GM12878 (cell line): ENCODE results near the gene ADA. TPM values are rescaled to one million over a fixed set of nuclear protein-coding genes. Genes with fewer than 3 reads are reported as not detected.
A peak's percentile ranks its signal among the peaks of the same experiment; 100 is the strongest.

ENCODE experiments used
- ATAC-seq: fragments of 200-7000 bp; cut with Tn5 transposase; 3 replicates; pipeline ENCODE4 v1.9.1; 2020; ENCODE audit warnings: mild to moderate bottlenecking, moderate library complexity
- BruUV-seq: library from RNA; stranded (reverse); fragments of 400-500 nt; replicated peaks from 2 replicates; lab custom pipeline; 2021; lab: Mats Ljungman, UMichigan
- CTCF ChIA-PET: fragments of 300-600 bp; sonication (Branson Sonifier 250); formaldehyde crosslinking; extraction: SDS; loops from one replicate; lab custom pipeline; 2021; ENCODE audit warnings: inconsistent platforms; lab: Yijun Ruan, JAX
- POLR2A ChIA-PET: fragments of 350-600 bp; formaldehyde crosslinking; extraction: SDS; loops from one replicate; lab custom pipeline; 2021; ENCODE audit warnings: inconsistent platforms; lab: Charles Lee
- RAD21 ChIA-PET: fragments of 300-600 bp; sonication (Branson Sonifier 250); formaldehyde crosslinking; loops from one replicate; lab custom pipeline; 2023; ENCODE audit warnings: antibody characterized with exemption; ENCODE audit not compliant: unreplicated experiment; lab: Charles Lee
- SMC1A ChIA-PET: fragments of 300-600 bp; sonication (Branson Sonifier 250); formaldehyde crosslinking; loops from one replicate; lab custom pipeline; 2023; ENCODE audit not compliant: unreplicated experiment, uncharacterized antibody; lab: Charles Lee
- DNase-seq: peaks from one replicate; pipeline ENCODE4 v3.0.0-alpha.2; 2011; ENCODE audit warnings: low read depth, low spot score
- FAIRE-seq: peaks from 3 replicates; lab custom pipeline; 2011; peaks lifted over from hg19 to GRCh38; lab: Jason Lieb, UNC
- H2AFZ ChIP-seq: 2 replicates; pipeline ENCODE4 v1.6.0; 2011; ENCODE audit warnings: low read depth, low read length, control low read depth; ENCODE audit not compliant: control insufficient read depth
- H3K27ac ChIP-seq: 2 replicates; pipeline ENCODE4 v1.5.1; 2011; ENCODE audit warnings: control low read depth; ENCODE audit not compliant: control insufficient read depth, insufficient read depth
- H3K27me3 ChIP-seq, 2 experiments: replicated peaks in 1 of 2; 2 replicates each; pipeline versions ENCODE4 v1.6.0 to v1.6.1; 2011; ENCODE audit warnings: low read length in 1 of 2; ENCODE audit not compliant: control insufficient read depth in 2 of 2, insufficient read depth in 2 of 2
- H3K36me3 ChIP-seq, 2 experiments: 2 replicates each; pipeline ENCODE4 v1.5.1; 2011; ENCODE audit warnings: low read length in 1 of 2; ENCODE audit not compliant: control insufficient read depth in 2 of 2, insufficient read depth in 2 of 2
- H3K4me1 ChIP-seq: 2 replicates; pipeline ENCODE4 v1.6.1; 2011; ENCODE audit warnings: mild to moderate bottlenecking, low read length, moderate library complexity, mixed read lengths; ENCODE audit not compliant: control insufficient read depth, insufficient read depth
- H3K4me2 ChIP-seq: 2 replicates; pipeline ENCODE4 v1.6.0; 2011; ENCODE audit warnings: control low read depth; ENCODE audit not compliant: control insufficient read depth, insufficient read depth
- H3K4me3 ChIP-seq: fragments of 200-600 bp; sonication (generic); 2 replicates; pipeline ENCODE4 v1.5.1; 2016
- H3K79me2 ChIP-seq: 2 replicates; pipeline ENCODE4 v1.6.0; 2011; ENCODE audit warnings: low read length; ENCODE audit not compliant: control insufficient read depth, insufficient read depth
- H3K9ac ChIP-seq: 2 replicates; pipeline ENCODE4 v1.8.0; 2011; ENCODE audit warnings: low read length, control low read depth, mixed read lengths; ENCODE audit not compliant: control insufficient read depth, insufficient read depth
- H3K9me3 ChIP-seq: replicated peaks from 3 replicates; pipeline ENCODE4 v1.5.1; 2011; ENCODE audit warnings: mild to moderate bottlenecking, low read length; ENCODE audit not compliant: control insufficient read depth, insufficient read depth
- H4K20me1 ChIP-seq: 2 replicates; pipeline ENCODE4 v1.6.0; 2011; ENCODE audit not compliant: control insufficient read depth, insufficient read depth
- ATF7 ChIP-seq: fragments of 450-650 bp; IDR thresholded peaks from 2 replicates; pipeline ENCODE4 v1.6.1; 2016; ENCODE audit warnings: low read depth, mild to moderate bottlenecking
- CEBPB ChIP-seq, 2 experiments: fragments of 150-350 bp in 1 of 2; IDR thresholded peaks; 2 replicates each; pipeline ENCODE4 v1.6.1; 2012 to 2014; ENCODE audit warnings: low read depth in 2 of 2, low read length in 2 of 2, borderline replicate concordance in 1 of 2, inconsistent platforms in 1 of 2
- CREM ChIP-seq: IDR thresholded peaks from 2 replicates; pipeline ENCODE4 v1.6.1; 2014; ENCODE audit warnings: antibody characterized with exemption, low read depth
- EED ChIP-seq: sonication (generic); IDR thresholded peaks from 2 replicates; pipeline ENCODE4 v1.6.1; 2016; ENCODE audit warnings: antibody characterized with exemption, low read depth
- JUNB ChIP-seq: IDR thresholded peaks from 2 replicates; pipeline ENCODE4 v1.6.1; 2016; ENCODE audit warnings: antibody characterized with exemption, mild to moderate bottlenecking
- MEF2B ChIP-seq: fragments of 450-650 bp; IDR thresholded peaks from 2 replicates; pipeline ENCODE4 v1.6.1; 2018; ENCODE audit warnings: mild to moderate bottlenecking, moderate library complexity; ENCODE audit not compliant: partially characterized antibody, poor library complexity, severe bottlenecking
- RB1 ChIP-seq: fragments of 450-650 bp; formaldehyde crosslinking; IDR thresholded peaks from 2 replicates; pipeline ENCODE4 v1.6.1; 2017; ENCODE audit warnings: mild to moderate bottlenecking, borderline replicate concordance
- RFX5 ChIP-seq: IDR thresholded peaks from 2 replicates; pipeline ENCODE4 v1.6.1; 2011; ENCODE audit warnings: low read depth, low read length, improper control_type of control experiment
- TCF3 ChIP-seq: IDR thresholded peaks from 2 replicates; pipeline ENCODE4 v1.6.1; 2012; ENCODE audit warnings: low read depth, mild to moderate bottlenecking, low read length, borderline replicate concordance; ENCODE audit not compliant: insufficient read depth
- ZNF622 ChIP-seq: fragments of 450-650 bp; IDR thresholded peaks from 2 replicates; pipeline ENCODE4 v1.6.1; 2017; ENCODE audit warnings: mild to moderate bottlenecking, inconsistent platforms
- WGBS: methylation state at CpG from one replicate; pipeline ENCODE4 v1.1.6; 2016; ENCODE audit warnings: low lambda C conversion rate; ENCODE audit not compliant: insufficient replicate concordance, insufficient coverage; ENCODE audit errors: missing lambda C conversion rate; 5-methylcytosine and 5-hydroxymethylcytosine counted together
- in situ Hi-C: fragments of 300-500 bp; cut with MboI; formaldehyde crosslinking; loops from 9 replicates; pipeline ENCODE4 v1.14.3; 2018; ENCODE audit warnings: mixed read lengths
- intact Hi-C: fragments of 100-400 bp; cut with micrococcal nuclease; formaldehyde crosslinking; loops from one replicate; pipeline ENCODE4 v1.14.2; 2022; ENCODE audit not compliant: unreplicated experiment
- polyA plus RNA-seq, 11 experiments: library from polyadenylated mRNA; depleted of rRNA in 4 of 11; unstranded in 6 of 11; stranded (reverse) in 5 of 11; fragments of >200 nt; fragmentation: Nextera tagmentation in 4 of 11; fragmentation: Illumina TruSeq in 1 of 11; extraction: Ambion mirVana in 4 of 11; extraction: Trizol in 1 of 11; gene quantifications; 1 replicate in 1 of 11; 2 replicates in 10 of 11; pipeline versions ENCODE4 v1.2.1 to v1.2.3, GENCODE V29; 2011 to 2016; ENCODE audit warnings: inconsistent platforms in 2 of 11, missing spikeins in 2 of 11, low read depth in 1 of 11
- total RNA-seq, 4 experiments: library from RNA; depleted of rRNA in 3 of 4; stranded (reverse); fragments of >200 nt in 3 of 4; fragmentation: Illumina TruSeq in 1 of 4; extraction: Trizol in 1 of 4; gene quantifications; 2 replicates each; pipeline versions ENCODE4 v1.2.1 to v1.2.3, GENCODE V29; 2013 to 2021
- TF ChIP-seq, protein P1 (sequence below): IDR thresholded peaks from 2 replicates; pipeline ENCODE4 v1.6.1; 2012; ENCODE audit warnings: mild to moderate bottlenecking, low read depth, low read length

ADA gene
- total and polyA plus RNA-seq, 10 of the 15 experiments (the other 5 are each of a cell fraction or from before 2014, with no cell fraction given), result 40.9 to 217 (median 90.8) TPM

DNA sequence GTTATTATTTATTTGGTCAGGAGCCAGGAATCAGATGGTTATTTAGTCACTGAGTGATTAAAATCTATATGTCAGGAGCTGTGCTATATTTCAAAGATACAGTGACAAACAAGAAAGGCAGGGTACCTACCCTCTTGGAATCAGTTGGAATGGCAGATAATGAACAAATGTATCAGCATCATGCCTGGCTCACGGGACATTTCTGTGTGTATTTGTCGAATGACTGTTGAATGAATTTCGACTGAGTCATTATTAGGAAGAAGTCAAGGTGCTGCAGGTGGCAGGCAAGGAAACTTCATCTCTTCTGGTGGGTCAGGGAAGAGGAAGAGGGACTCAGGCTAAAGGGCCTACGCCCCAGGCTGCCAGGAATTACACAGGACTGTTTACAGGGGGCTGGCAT is 55.5 kb downstream of the ADA start:
- ChIA-PET RAD21 (interaction anchor here (2.9 to 3.0 kb wide), 2 partner anchors 10 to 20 kb away, joined by 14 to 26 read pairs; no protein-coding TSS in a partner anchor), POLR2A (interaction anchor here (2.9 kb wide), 1 partner anchor 13 kb away, joined by 31 read pairs; the partner anchor contains the start of gene PKIG), SMC1A (interaction anchor here (1.0 to 5.3 kb wide), 3 partner anchors 10 to 21 kb away, joined by 5 to 55 read pairs (median 23); no protein-coding TSS in a partner anchor), CTCF (interaction anchor here (3.1 to 6.3 kb wide), 2 partner anchors 9 to 20 kb away, joined by 23 to 67 read pairs; no protein-coding TSS in a partner anchor)
- no TSS peak for BruUV-seq
- Histone ChIP-seq H3K79me2 (no peaks in the 10 kb centered on the region), H3K9me3 (no peaks in the 10 kb centered on the region), H3K4me1 (peaks cover 23% of the 10 kb centered on the region), H3K4me3 (no peak overlapping the region), H3K27ac (no peak overlapping the region), H3K4me2 (no peak overlapping the region), H4K20me1 (no peaks in the 10 kb centered on the region), H3K36me3 (peaks cover 0 to 4% of the 10 kb centered on the region in 2 experiments; a peak in 2 of 4 replicates), H3K27me3 (no peaks in the 10 kb centered on the region), H3K9ac (no peak overlapping the region), H2AFZ (no peak overlapping the region)
- ATAC-seq (no peak), DNase-seq (no peak), FAIRE-seq (no peak)
- no peak for TF ChIP-seq RB1
- TF ChIP-seq ZNF622, result no peak
- no peak for TF ChIP-seq CREM
- no peak for TF ChIP-seq RFX5
- TF ChIP-seq TCF3, result no peak
- in situ Hi-C loops, result no loop called here
- intact Hi-C loops, result no loop called here
- WGBS, result 34% methylated on average over 4 of the region's 4 CpGs

DNA sequence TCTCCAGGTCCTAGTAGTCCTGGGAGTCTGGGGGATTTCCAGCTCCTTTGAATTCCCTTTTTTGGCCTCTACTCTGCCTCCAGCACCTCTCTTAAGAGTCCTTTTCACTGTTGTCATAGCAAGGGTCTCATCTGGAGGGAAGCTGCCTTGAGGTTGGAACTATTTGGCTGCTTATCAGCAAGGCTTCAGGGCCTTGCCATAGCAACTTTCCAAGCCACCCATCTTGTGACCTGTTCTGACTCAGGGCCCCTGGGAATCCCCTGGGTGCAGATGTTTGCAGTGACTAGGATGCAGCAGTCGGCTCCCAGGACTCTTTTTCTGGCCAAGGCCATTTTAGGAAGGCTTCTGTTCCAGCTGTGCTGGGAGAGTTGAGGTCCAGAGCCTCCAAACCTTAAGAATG is 56.8 kb downstream of the ADA start:
- H4K20me1 ChIP-seq, result no peaks in the 10 kb centered on the region
- H3K4me3 ChIP-seq, result no peak overlapping the region
- no peak overlapping the region for H3K9ac ChIP-seq
- 0% methylated on average over 1 of the region's 1 CpG for WGBS
- no peaks in the 10 kb centered on the region for H3K27me3 ChIP-seq
- BruUV-seq, result no TSS peak
- H3K27ac ChIP-seq, result no peak overlapping the region
- ChIA-PET RAD21 (interaction anchor here (0.6 to 3.0 kb wide), 8 partner anchors 9 to 119 kb away, joined by 3 to 26 read pairs (median 7); partner anchors contain the start of genes PKIG and TTPAL), POLR2A (interaction anchor here (0.7 to 2.9 kb wide), 6 partner anchors 8 to 58 kb away, joined by 3 to 31 read pairs (median 6); partner anchors contain the start of gene PKIG), CTCF (interaction anchor here (1.0 to 6.3 kb wide), 14 partner anchors 8 to 89 kb away, joined by 3 to 67 read pairs (median 6); partner anchors contain the start of genes ADA and PKIG), SMC1A (interaction anchor here (0.9 to 6.3 kb wide), 9 partner anchors 8 to 383 kb away, joined by 3 to 70 read pairs (median 8); no protein-coding TSS in a partner anchor)
- intact Hi-C loops, result no loop called here
- H3K4me1 ChIP-seq, result peaks cover 25% of the 10 kb centered on the region
- H3K79me2 ChIP-seq, result no peaks in the 10 kb centered on the region
- DNase-seq (no peak), FAIRE-seq (no peak), ATAC-seq (peak; percentile 70)
- peak overlapping the region; percentile 38; the same call in 1 of the 2 replicates for H3K4me2 ChIP-seq
- H3K36me3 ChIP-seq, result peaks cover 0 to 4% of the 10 kb centered on the region in 2 experiments; a peak in 2 of 4 replicates
- H3K9me3 ChIP-seq, result no peaks in the 10 kb centered on the region
- in situ Hi-C loops, result no loop called here
- no peak overlapping the region; the same call in 1 of the 2 replicates for H2AFZ ChIP-seq
- TF ChIP-seq ATF7, result no peak
- TF ChIP-seq JUNB, result no peak
- TF ChIP-seq CEBPB (IDR thresholded peaks at IDR 0.05; ENCODE audit: borderline replicate concordance in 1 of 2, low read depth in 2 of 2, low read length in 2 of 2), result no peak
- TF ChIP-seq, protein P1, sequence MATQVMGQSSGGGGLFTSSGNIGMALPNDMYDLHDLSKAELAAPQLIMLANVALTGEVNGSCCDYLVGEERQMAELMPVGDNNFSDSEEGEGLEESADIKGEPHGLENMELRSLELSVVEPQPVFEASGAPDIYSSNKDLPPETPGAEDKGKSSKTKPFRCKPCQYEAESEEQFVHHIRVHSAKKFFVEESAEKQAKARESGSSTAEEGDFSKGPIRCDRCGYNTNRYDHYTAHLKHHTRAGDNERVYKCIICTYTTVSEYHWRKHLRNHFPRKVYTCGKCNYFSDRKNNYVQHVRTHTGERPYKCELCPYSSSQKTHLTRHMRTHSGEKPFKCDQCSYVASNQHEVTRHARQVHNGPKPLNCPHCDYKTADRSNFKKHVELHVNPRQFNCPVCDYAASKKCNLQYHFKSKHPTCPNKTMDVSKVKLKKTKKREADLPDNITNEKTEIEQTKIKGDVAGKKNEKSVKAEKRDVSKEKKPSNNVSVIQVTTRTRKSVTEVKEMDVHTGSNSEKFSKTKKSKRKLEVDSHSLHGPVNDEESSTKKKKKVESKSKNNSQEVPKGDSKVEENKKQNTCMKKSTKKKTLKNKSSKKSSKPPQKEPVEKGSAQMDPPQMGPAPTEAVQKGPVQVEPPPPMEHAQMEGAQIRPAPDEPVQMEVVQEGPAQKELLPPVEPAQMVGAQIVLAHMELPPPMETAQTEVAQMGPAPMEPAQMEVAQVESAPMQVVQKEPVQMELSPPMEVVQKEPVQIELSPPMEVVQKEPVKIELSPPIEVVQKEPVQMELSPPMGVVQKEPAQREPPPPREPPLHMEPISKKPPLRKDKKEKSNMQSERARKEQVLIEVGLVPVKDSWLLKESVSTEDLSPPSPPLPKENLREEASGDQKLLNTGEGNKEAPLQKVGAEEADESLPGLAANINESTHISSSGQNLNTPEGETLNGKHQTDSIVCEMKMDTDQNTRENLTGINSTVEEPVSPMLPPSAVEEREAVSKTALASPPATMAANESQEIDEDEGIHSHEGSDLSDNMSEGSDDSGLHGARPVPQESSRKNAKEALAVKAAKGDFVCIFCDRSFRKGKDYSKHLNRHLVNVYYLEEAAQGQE, result no peak
- peak; percentile 68 for TF ChIP-seq MEF2B
- TF ChIP-seq EED, result peak; percentile 43; the same call in 1 of the 2 replicates
